SJCRH30 (cell line): Measurements from ENCODE around the gene PROB1. TPM values are rescaled to one million over a fixed set of nuclear protein-coding genes. Genes with fewer than 3 reads are reported as not detected.
"Not testable (repeated sequence)": the region's sequence is repeated elsewhere in the genome, so short reads cannot be mapped to it uniquely, and the experiment has no call there.

Source experiments
- DNase-seq, 2 experiments: peaks; one replicate each; pipeline ENCODE4 v3.0.0-alpha.2; 2015 to 2020
- H3K27ac ChIP-seq: fragments of 250-450 bp; sonication (Bioruptor Pico); 2 replicates; pipeline ENCODE4 v1.5.1; 2020; ENCODE audit warnings: mild to moderate bottlenecking, moderate library complexity
- H3K27me3 ChIP-seq: fragments of 250-450 bp; sonication (Bioruptor Pico); 2 replicates; pipeline ENCODE4 v1.5.1; 2020; ENCODE audit warnings: mild to moderate bottlenecking, moderate library complexity
- H3K36me3 ChIP-seq: fragments of 250-450 bp; sonication (Bioruptor Pico); 2 replicates; pipeline ENCODE4 v1.5.1; 2020; ENCODE audit warnings: mild to moderate bottlenecking, moderate library complexity
- H3K4me1 ChIP-seq: fragments of 250-450 bp; sonication (Bioruptor Pico); 2 replicates; pipeline ENCODE4 v1.5.1; 2020; ENCODE audit warnings: mild to moderate bottlenecking, moderate library complexity
- H3K4me3 ChIP-seq: fragments of 250-450 bp; sonication (Bioruptor Pico); 2 replicates; pipeline ENCODE4 v1.5.1; 2020; ENCODE audit warnings: mild to moderate bottlenecking, moderate library complexity
- H3K9me3 ChIP-seq: fragments of 250-450 bp; sonication (Bioruptor Pico); replicated peaks from 2 replicates; pipeline ENCODE4 v1.5.1; 2020; ENCODE audit warnings: mild to moderate bottlenecking, moderate library complexity
- total RNA-seq: library from RNA; depleted of rRNA; stranded (reverse); fragments of >200 nt; shearing (Covaris generic); gene quantifications from 2 replicates; pipeline ENCODE4 v1.2.3, GENCODE V29; 2014

Gene PROB1
- total RNA-seq, 1 experiment from 2014 or later: 0.59 TPM

DNA sequence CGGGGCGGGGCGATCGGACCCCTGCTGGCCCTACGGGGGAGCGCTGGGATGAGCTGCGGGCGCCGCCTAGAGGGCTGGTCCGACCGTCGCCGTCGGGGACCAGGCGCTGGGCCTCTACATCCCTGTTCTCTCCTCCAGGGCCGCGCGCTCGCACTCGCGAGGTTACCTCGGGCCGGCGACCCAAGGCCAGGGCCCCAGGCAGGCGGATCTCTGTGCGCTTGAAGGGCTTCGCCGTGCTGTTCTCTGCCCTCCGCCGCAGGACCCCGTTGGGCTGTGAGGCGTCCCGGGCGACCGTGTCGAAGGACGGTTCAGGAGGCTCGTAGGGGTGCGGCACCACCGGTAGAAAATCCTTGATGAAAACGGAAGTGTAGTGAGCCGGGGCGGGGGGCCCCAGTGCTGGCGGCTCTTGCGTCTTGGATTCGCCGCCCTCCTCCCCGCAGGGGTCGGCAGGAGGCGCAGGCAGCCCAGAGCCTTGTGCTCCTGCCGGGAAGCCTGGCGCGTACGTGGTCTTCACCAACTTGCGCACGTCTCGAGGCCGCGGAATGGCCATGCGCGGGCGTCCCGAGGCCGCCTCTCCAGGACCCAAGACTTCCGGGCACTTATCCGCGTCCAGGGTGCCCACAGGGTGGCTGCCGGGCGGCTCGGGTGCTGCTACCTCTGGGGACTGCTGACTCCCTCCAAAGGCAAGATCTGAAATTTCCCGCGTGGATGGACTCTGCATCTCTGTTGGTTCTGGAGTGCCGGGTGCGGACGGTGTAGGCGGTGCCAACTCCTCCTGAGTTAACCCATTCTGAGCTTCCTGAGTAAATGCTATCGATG, 2.0 kb downstream of the PROB1 start:
- no peak overlapping the region for H3K27ac ChIP-seq
- H3K4me3 ChIP-seq: no peak overlapping the region
- DNase-seq: no peak
- H3K9me3 ChIP-seq: 0 out of 2 replicates have a peak, but pooled peaks cover 3% of the 10 kb centered on the region
- no peaks in the 10 kb centered on the region for H3K27me3 ChIP-seq
- H3K36me3 ChIP-seq: no peaks in the 10 kb centered on the region
- H3K4me1 ChIP-seq: peaks cover 14% of the 10 kb centered on the region

DNA sequence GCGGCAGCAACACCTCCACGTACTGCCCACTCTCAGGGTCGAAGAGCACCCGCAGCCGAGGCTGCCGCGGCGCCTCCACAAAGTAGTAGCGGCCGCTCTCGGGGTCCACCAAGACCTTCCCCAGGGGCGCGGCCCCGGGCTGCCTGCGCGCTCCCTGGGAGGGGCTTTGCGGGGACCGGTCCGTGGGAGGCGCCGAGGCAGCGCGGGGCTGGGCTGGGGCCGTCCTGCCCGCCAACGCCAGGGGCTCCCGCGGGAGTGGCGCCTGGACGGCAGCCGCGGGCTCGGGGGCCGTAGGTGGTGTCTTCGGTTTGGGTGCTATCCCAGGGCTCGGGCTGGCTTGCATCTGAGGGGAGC, 2.6 kb downstream of the PROB1 start:
- Histone ChIP-seq H3K4me1 (peaks cover 14% of the 10 kb centered on the region), H3K9me3 (0 out of 2 replicates have a peak, but pooled peaks cover 3% of the 10 kb centered on the region), H3K36me3 (no peaks in the 10 kb centered on the region), H3K4me3 (no peak overlapping the region), H3K27me3 (no peaks in the 10 kb centered on the region), H3K27ac (no peak overlapping the region)
- no peak for DNase-seq

DNA sequence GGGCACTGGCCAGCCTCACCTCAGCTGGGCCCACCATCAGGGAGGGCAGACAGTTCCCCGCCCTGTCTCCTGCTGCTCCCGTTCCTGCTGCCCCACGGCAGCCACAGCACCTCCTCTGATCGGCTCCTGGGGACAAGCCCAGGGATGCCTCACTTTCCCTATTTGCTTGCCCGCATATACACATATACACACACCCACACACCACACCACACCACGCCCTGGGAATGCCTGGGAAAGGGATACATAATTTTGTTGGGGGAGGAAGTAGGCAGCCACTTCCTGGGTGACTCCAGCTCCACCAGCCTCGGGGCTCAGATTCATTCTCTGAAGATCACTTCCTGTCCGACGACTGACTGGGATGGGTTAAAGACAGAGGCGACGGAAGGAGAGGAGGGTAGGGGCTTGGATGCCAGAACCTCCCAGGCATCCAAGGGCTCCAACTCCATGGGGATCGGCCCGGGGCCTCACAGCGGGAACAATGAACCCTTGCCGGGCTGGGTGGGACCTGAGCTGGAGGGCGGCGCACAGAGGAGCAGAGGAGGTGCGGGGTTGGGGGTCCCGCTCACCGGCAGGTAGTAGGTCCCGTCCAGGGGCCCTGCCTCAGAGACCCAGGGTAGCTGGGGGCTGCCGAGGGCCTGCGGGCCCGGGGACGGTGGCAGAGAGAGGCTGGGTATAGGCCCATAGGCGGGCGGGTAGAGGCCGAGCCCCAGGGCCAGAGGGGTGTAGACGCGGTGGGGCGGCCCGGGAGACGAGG, 3.2 kb downstream of the PROB1 start:
- DNase-seq: no peak
- H3K27ac ChIP-seq: no peak overlapping the region
- H3K9me3 ChIP-seq: 0 out of 2 replicates have a peak, but pooled peaks cover 3% of the 10 kb centered on the region
- peaks cover 14% of the 10 kb centered on the region for H3K4me1 ChIP-seq
- no peak overlapping the region for H3K4me3 ChIP-seq
- no peaks in the 10 kb centered on the region for H3K36me3 ChIP-seq
- no peaks in the 10 kb centered on the region for H3K27me3 ChIP-seq

DNA sequence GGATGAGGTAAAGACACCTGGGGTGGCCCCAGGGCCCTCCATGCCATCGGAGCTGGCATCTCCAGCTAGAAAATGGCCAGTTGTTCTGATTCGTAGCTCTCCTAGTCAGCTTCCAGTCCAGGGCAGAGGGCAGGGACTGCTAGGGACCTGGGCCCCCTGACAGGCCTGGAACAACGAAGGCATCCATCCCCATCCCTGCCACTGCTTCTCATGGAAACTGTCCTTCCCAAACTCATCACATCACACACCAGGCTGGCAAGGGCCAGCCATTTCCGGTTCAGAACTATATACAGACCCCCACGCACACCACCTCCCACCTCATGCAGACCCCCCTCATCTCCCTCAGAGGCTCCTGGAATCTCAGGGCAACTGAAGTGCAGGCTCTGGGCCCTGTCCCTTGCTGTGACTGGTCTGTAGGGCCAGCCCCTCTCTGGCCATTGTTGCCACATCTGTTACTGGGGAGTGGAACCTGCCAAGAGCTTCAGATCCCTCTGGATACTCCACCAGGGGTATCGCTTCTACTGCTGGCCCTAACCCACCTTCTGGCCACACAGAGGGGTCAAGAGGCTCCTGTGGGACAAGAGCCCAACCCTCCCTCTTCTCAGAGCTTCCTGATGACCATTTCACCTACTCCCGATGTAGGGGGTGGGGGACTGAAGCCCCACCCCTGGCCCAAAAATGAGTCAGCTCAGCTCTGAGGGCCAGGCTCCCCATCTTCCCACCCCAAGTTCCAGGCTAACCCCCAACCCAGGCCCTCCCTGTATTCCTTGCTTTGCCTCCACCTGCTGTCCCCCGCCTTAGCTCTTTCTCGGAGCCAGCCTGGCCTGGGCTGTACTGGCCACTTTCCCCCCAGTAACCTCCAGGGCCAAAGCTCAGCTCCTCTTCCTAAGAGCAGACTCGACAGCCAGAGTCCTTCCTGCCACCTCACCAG, 4.0 kb downstream of the PROB1 start:
- Histone ChIP-seq H3K36me3 (no peaks in the 10 kb centered on the region), H3K27me3 (no peaks in the 10 kb centered on the region), H3K4me3 (no peak overlapping the region), H3K9me3 (0 out of 2 replicates have a peak, but pooled peaks cover 3% of the 10 kb centered on the region), H3K4me1 (peaks cover 8% of the 10 kb centered on the region), H3K27ac (no peak overlapping the region)
- DNase-seq: no peak

DNA sequence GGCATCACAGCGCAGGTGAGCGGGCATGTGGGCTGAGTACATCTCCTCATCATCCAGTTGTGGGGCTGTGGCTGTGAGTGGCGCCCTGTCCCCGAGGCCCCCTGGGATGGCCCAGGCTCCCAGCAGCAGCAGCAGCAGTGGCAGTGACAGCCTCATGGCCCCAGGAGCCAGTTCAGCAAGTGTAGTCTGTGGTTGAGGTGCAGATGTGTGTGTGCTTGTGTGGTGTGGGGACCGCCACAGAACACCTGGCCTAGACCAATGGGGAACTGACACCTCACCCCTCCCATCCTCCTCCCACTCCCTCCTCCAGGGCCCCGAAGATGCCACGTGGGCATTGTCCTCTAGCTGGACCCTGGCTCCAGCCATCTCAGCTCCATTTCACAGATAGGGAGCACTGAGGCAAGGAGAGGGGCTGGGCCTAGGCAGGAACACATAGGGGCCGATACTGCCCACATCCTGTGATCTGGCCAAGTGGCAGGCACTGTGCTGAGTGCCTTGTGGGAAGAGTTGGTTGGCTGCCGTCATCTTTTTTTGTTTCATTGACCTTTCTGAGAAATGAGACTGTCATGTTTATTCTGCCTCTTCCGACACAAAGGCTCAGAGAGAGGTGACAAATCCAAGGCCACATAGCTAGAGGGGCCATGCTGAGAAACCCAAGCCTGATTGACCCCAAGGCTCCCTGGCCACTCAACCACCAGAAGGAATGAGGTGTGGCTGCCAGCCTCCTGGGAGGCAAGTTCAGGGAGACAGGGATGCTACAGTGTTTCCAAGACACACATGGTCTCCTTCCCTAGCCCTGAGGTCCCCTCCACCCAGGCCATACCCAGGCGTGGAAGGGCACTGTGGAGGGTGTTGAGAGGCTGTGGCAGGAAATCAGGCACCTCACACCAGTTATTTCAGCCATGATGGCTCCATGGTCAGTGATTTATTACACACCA, 4.9 kb downstream of the PROB1 start, which contains the start of gene MZB1:
Gene MZB1, minus strand, starts transcription at position 213 of the 938 bp plus-strand sequence. Its CDS starts 57 bp downstream, at position 156.
- Histone ChIP-seq H3K27ac (no peak within 1 kb of the TSS), H3K9me3 (0 out of 2 replicates have a peak, but pooled peaks cover 3% of the 10 kb centered on the region), H3K36me3 (no peaks in the 10 kb centered on the region), H3K4me1 (no peaks in the 10 kb centered on the region; the same call in 1 of the 2 replicates), H3K4me3 (no peak within 1 kb of the TSS), H3K27me3 (no peaks in the 10 kb centered on the region)
- no peak for DNase-seq

DNA sequence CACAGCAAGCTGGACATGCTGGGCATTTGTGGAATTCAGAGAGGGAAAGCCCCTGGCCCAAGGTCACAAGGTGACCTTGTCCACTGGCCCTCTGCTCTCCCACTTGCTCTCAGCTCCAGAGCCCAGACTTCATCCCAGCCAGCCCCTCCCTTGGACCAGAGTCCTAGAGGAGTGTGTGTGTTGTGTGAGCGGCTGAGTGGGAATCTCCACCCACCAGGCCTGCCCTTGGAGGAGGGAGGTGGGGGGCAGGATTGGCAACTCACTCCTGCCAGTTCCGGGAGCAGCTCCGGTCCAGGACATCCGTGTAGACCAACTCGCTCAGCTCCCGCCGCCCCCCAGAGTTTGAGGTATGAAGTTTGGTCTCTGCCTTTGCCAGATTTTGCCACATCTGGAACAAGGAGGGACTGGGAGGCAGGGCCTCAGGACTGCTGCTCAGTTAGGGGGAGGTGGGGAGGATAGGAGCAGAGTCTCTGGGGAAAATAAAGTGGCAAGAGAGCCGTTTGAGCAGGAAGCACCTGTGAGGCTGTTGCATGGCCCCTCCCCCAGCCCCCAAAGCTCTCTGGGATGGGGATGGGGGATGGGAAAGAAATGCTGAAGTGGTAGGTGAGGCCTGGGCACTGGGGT, 6.6 kb downstream of the PROB1 start:
- no peaks in the 10 kb centered on the region; the same call in 1 of the 2 replicates for H3K4me1 ChIP-seq
- DNase-seq: peak in 1 of 2 experiments; percentile 23

DNA sequence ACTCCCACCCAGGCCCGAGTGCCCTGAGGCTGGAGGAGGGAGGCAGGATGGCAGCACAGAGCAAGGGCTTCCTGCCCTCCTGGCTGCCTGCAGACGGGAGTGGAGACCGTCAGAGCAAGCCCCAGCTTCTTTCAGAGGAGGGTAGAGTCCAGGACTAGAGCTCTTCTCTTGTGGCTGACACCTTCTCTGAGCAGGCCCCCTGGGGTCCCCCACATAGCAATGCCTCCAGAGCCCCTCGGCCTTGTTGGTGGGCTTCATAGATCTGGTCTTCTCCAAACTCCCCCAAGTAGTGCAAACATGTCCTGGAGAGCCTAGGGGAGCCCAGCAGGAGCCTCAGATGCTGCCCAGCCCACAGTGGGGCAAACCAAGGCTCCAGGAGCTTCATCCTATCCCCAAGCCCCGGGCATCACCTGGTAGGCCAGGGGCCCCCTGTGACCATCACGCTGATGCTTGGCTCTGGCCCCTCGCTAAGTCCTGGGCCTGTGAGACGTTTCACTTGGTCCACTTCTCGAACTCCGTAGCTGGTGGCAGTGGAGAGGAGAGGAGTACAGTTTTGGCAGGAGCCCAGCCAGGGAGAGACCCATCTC, 7.2 kb downstream of the PROB1 start:
- DNase-seq: no peak
- Histone ChIP-seq H3K9me3 (no peaks in the 10 kb centered on the region), H3K4me3 (no peak overlapping the region), H3K27me3 (no peaks in the 10 kb centered on the region), H3K27ac (no peak overlapping the region), H3K4me1 (no peaks in the 10 kb centered on the region; the same call in 1 of the 2 replicates), H3K36me3 (no peaks in the 10 kb centered on the region)

More for the DNA sequence above, 6.6 kb downstream of the PROB1 start:
- 0 out of 2 replicates have a peak, but pooled peaks cover 3% of the 10 kb centered on the region for H3K9me3 ChIP-seq
- H3K4me3 ChIP-seq: no peak overlapping the region
- no peaks in the 10 kb centered on the region for H3K36me3 ChIP-seq
- H3K27me3 ChIP-seq: no peaks in the 10 kb centered on the region
- H3K27ac ChIP-seq: no peak overlapping the region

DNA sequence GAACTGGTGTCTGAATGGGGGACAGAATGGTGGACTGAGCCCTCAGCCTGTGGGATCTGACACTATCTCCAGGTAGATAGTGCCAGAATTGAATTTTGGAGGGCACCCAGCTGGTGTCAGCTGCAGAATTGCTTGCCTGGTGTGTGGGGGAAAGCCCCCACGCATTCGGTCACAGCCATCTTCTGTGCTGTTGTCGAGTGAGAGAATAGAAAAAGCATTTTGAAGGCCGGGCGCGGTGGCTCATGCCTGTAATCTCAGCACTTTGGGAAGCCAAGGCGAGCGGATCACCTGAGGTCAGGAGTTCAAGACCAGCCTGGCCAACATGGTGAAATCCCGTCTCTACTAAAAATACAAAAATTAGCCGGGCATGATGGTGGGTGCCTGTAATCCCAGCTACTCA, 7.9 kb downstream of the PROB1 start:
- H3K27ac ChIP-seq, H3K4me3 ChIP-seq, H3K27me3 ChIP-seq, H3K4me1 ChIP-seq, H3K9me3 ChIP-seq, DNase-seq, H3K36me3 ChIP-seq: not testable (repeated sequence)

DNA sequence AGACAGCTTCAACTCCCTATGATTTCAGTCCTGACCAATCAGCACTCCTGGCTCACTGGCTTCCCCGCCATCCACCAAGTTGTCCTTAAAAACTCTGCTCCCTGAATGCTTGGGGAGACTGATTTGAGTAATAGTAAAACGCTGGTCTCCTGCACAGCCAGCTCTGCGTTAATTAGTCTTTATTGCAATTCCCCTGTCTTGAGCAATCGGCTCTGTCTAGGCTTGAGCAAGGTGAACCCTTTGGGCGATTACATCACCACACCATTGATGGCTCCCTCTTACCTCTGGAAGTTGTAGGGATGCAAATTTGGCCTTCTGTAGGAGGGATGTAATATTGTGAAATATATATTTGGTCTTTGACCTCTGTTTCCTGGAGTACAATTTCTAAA, 8.9 kb downstream of the PROB1 start:
- no peaks in the 10 kb centered on the region for H3K36me3 ChIP-seq
- no peak overlapping the region for H3K27ac ChIP-seq
- H3K9me3 ChIP-seq: no peaks in the 10 kb centered on the region
- no peak for DNase-seq
- H3K27me3 ChIP-seq: no peaks in the 10 kb centered on the region
- no peaks in the 10 kb centered on the region; the same call in 1 of the 2 replicates for H3K4me1 ChIP-seq
- H3K4me3 ChIP-seq: no peak overlapping the region

DNA sequence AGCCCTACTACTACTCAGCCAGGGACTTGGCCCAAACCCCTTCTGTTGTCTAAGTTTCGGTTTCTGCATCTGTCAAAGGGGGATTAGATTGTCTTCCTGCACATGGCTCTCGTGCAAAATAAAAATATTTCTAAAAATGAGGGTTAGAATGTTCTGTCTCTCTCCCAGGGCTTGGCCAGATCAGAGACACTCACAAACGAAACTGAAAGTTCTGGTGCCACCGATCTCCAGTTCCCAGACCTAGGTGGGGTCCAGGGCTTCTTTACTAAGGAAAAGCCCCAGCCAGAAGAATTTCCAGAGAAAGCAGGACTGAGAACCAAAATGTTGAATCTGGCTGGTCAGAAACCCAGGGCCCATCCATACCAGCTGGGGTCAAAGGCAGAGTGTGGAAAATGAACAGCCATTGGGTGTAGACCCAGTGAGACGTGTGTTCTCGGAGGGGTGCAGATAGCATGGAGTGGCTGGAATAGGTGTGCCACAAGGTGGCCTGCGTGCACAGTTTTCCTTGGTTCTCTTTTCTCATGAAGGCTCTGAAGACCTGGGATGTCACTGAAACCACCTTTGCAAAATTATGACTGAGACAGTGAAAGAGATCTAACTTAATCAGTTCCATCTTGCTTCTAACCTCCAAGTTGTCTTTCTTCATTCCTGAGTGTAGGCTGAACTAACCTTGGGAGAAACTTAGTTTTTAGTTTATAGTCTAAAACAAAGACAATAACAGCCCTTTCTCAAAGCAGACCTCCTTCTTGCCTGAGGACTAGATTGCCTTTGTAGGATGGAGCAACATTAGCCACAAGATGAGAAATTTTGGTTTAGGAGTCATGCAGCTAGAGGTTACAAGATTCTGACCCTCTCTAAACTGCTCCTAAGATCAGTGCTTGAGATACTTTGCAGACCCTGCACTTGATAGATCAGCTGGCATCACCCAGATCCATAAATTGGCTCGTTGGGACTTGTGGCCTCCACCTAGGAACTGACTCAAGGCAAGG, 9.5 kb downstream of the PROB1 start:
- H3K4me3 ChIP-seq: no peak overlapping the region
- no peaks in the 10 kb centered on the region; the same call in 1 of the 2 replicates for H3K4me1 ChIP-seq
- DNase-seq: no peak

DNA sequence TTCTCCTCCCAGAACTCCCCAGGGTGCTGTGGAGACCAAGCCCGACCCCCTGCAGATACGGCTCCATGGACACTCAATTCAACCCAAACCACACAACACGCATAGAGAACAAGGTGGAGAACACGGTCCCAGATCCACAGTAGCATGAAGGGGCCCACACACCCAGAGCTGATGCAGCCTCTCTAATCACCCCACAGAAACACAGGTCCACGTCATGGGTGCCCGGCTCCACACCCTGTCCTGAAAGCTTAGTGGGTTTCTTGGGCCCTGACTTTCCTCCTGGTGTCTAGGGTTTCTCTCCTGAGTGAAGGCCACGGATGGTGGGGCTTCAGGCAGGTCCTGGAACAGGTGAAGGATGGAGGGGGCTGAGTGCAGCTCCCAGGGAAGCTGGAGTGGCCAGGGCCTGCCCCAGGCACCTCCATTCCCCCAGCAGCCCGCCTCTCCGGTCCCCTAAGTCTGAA, 10.3 kb downstream of the PROB1 start:
- no peaks in the 10 kb centered on the region for H3K36me3 ChIP-seq
- H3K27ac ChIP-seq: no peak overlapping the region
- DNase-seq: no peak
- H3K4me1 ChIP-seq: no peaks in the 10 kb centered on the region; the same call in 1 of the 2 replicates
- H3K9me3 ChIP-seq: no peaks in the 10 kb centered on the region
- H3K4me3 ChIP-seq: no peak overlapping the region
- H3K27me3 ChIP-seq: no peaks in the 10 kb centered on the region

More for the DNA sequence above, 9.5 kb downstream of the PROB1 start:
- Histone ChIP-seq H3K9me3 (no peaks in the 10 kb centered on the region), H3K27me3 (no peaks in the 10 kb centered on the region), H3K36me3 (no peaks in the 10 kb centered on the region), H3K27ac (no peak overlapping the region)
